Kidney epithelial cell (primary cell): ENCODE measurements around the gene RAP1A. TPM values are rescaled to one million over a fixed set of nuclear protein-coding genes. Genes with fewer than 3 reads are reported as not detected.

Source experiments
- DNase-seq: peaks from one replicate; pipeline ENCODE4 v3.0.0-alpha.2; 2010; ENCODE audit warnings: low read depth
- H3K27me3 ChIP-seq: 2 replicates; pipeline ENCODE4 v1.6.0; 2011; ENCODE audit warnings: low read length; ENCODE audit not compliant: control insufficient read depth, insufficient read depth
- H3K36me3 ChIP-seq: 2 replicates; pipeline ENCODE4 v1.5.1; 2011; ENCODE audit warnings: low read length; ENCODE audit not compliant: control insufficient read depth, insufficient read depth
- H3K4me3 ChIP-seq: 2 replicates; pipeline ENCODE4 v1.5.1; 2011; ENCODE audit warnings: low read depth, mild to moderate bottlenecking, control low read depth, low read length
- CTCF ChIP-seq: IDR thresholded peaks from 2 replicates; pipeline ENCODE4 v1.5.1; 2011; ENCODE audit warnings: mild to moderate bottlenecking, moderate library complexity, low read length, control low read depth, inconsistent platforms; ENCODE audit not compliant: insufficient read depth, poor library complexity, severe bottlenecking
- total RNA-seq: library from RNA; depleted of rRNA; stranded (reverse); fragments of >200 nt; gene quantifications from 2 replicates; pipeline ENCODE4 v1.2.3, GENCODE V29; 2015

RAP1A gene
- total RNA-seq, 1 donor from 2014 or later: 39.2 TPM

GRCh38 chr1:111723091-111723806 lies 103.7 kb downstream of the RAP1A start:
- H3K36me3 ChIP-seq: no peaks in the 10 kb centered on the region
- no peak overlapping the region for H3K4me3 ChIP-seq
- no peaks in the 10 kb centered on the region for H3K27me3 ChIP-seq
- DNase-seq: no peak
- no peak for TF ChIP-seq CTCF

- DNase-seq: no peak
- Histone ChIP-seq H3K36me3 (no peaks in the 10 kb centered on the region), H3K4me3 (no peak overlapping the region), H3K27me3 (no peaks in the 10 kb centered on the region)
- TF ChIP-seq CTCF: no peak
Observed at GRCh38 chr1:111723871-111724270, 104.3 kb downstream of the RAP1A start.

GRCh38 chr1:111725192-111725591 lies 105.6 kb downstream of the RAP1A start:
- no peaks in the 10 kb centered on the region for H3K27me3 ChIP-seq
- H3K4me3 ChIP-seq: no peak overlapping the region
- DNase-seq: no peak
- no peak for TF ChIP-seq CTCF
- no peaks in the 10 kb centered on the region for H3K36me3 ChIP-seq

- Histone ChIP-seq H3K27me3 (no peaks in the 10 kb centered on the region), H3K36me3 (no peaks in the 10 kb centered on the region)
- no peak for DNase-seq
Observed at GRCh38 chr1:111727056-111727455, 107.5 kb downstream of the RAP1A start.

GRCh38 chr1:111729271-111729921 lies 109.8 kb downstream of the RAP1A start:
- H3K4me3 ChIP-seq: no peak overlapping the region
- DNase-seq: no peak
- no peak for TF ChIP-seq CTCF
- H3K36me3 ChIP-seq: no peaks in the 10 kb centered on the region
- no peaks in the 10 kb centered on the region for H3K27me3 ChIP-seq

More at GRCh38 chr1:111727056-111727455, 107.5 kb downstream of the RAP1A start:
- no peak for TF ChIP-seq CTCF
- H3K4me3 ChIP-seq: no peak overlapping the region
